Kidney epithelial cell (primary cell): ENCODE results near the gene MYO5A. TPM values are rescaled to one million over a fixed set of nuclear protein-coding genes. Genes with fewer than 3 reads are reported as not detected.
"Not testable (repeated sequence)": the region's sequence is repeated elsewhere in the genome, so short reads cannot be mapped to it uniquely, and the experiment has no call there.

Experiments used
- DNase-seq: peaks from one replicate; pipeline ENCODE4 v3.0.0-alpha.2; 2010; ENCODE audit warnings: low read depth
- H3K27me3 ChIP-seq: 2 replicates; pipeline ENCODE4 v1.6.0; 2011; ENCODE audit warnings: low read length; ENCODE audit not compliant: control insufficient read depth, insufficient read depth
- H3K36me3 ChIP-seq: 2 replicates; pipeline ENCODE4 v1.5.1; 2011; ENCODE audit warnings: low read length; ENCODE audit not compliant: control insufficient read depth, insufficient read depth
- H3K4me3 ChIP-seq: 2 replicates; pipeline ENCODE4 v1.5.1; 2011; ENCODE audit warnings: low read depth, mild to moderate bottlenecking, control low read depth, low read length
- total RNA-seq: library from RNA; depleted of rRNA; stranded (reverse); fragments of >200 nt; gene quantifications from 2 replicates; pipeline ENCODE4 v1.2.3, GENCODE V29; 2015
- TF ChIP-seq, protein P1 (sequence below): IDR thresholded peaks from 2 replicates; pipeline ENCODE4 v1.5.1; 2011; ENCODE audit warnings: mild to moderate bottlenecking, moderate library complexity, low read length, control low read depth, inconsistent platforms; ENCODE audit not compliant: insufficient read depth, poor library complexity, severe bottlenecking

Gene MYO5A
- total RNA-seq, 1 donor from 2014 or later: 31.4 TPM

DNA sequence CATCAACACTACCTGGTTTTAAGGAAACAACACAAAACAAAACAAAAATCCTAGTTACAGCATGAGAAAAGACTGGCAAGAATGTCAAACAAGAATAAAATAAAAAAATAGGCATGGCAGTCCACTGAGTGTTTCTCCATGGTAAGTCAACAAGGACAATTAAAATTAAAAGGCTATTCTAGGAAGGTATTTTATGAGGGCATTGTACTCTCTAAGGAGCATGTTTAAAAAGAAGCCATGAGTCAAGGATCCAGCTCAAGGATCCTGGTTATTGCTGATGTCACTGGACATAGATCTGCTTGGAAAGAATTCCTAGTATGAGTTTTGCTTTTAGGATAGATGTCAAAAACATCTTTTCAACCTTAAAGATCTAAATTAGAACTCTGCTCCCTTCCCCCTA, 106.7 kb downstream of the MYO5A start:
- Histone ChIP-seq H3K4me3 (no peak overlapping the region), H3K36me3 (no peaks in the 10 kb centered on the region), H3K27me3 (no peaks in the 10 kb centered on the region)
- DNase-seq: no peak
- TF ChIP-seq, protein P1, sequence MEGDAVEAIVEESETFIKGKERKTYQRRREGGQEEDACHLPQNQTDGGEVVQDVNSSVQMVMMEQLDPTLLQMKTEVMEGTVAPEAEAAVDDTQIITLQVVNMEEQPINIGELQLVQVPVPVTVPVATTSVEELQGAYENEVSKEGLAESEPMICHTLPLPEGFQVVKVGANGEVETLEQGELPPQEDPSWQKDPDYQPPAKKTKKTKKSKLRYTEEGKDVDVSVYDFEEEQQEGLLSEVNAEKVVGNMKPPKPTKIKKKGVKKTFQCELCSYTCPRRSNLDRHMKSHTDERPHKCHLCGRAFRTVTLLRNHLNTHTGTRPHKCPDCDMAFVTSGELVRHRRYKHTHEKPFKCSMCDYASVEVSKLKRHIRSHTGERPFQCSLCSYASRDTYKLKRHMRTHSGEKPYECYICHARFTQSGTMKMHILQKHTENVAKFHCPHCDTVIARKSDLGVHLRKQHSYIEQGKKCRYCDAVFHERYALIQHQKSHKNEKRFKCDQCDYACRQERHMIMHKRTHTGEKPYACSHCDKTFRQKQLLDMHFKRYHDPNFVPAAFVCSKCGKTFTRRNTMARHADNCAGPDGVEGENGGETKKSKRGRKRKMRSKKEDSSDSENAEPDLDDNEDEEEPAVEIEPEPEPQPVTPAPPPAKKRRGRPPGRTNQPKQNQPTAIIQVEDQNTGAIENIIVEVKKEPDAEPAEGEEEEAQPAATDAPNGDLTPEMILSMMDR: no peak

DNA sequence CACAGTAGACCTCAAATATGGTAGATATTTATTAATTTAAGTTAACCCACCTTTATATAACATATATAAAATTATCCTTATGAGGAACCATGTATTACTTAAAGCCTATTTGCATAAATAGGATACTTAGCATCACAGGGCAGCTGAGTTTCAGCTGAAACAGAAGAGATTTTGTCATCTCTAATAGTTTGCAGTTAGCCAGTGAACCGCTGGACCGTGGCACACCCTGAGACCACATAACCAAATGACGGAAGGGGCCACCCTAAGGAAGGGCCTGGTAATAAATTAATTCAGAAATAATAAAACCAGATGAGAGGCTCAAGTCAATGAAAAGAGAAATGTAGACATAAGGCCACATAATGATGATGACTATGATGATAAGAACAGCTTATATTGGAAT, 107.7 kb downstream of the MYO5A start:
- Histone ChIP-seq H3K4me3 (no peak overlapping the region), H3K36me3 (no peaks in the 10 kb centered on the region), H3K27me3 (no peaks in the 10 kb centered on the region)
- no peak for DNase-seq
- TF ChIP-seq, protein P1: no peak

DNA sequence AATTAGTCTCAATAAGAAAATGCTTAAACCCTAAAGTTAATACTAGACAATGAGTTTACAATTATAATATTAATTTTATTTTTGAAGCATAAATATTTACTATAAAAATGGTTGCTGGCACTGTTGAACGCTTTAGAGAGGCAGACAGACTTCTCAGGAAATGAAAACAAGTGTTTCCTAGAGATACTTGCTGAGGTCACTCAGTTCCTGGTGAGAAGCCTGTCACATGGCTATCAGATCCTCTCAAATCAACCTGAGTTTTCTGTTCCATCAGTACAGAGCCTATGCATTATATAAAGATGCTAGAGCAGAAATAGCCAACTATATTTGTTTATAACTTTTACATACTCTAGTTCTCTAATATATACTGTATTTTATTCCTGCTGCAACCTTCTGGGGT, 109.2 kb downstream of the MYO5A start:
- no peaks in the 10 kb centered on the region for H3K36me3 ChIP-seq
- no peaks in the 10 kb centered on the region for H3K27me3 ChIP-seq
- no peak for DNase-seq
- H3K4me3 ChIP-seq: no peak overlapping the region
- TF ChIP-seq, protein P1: no peak

DNA sequence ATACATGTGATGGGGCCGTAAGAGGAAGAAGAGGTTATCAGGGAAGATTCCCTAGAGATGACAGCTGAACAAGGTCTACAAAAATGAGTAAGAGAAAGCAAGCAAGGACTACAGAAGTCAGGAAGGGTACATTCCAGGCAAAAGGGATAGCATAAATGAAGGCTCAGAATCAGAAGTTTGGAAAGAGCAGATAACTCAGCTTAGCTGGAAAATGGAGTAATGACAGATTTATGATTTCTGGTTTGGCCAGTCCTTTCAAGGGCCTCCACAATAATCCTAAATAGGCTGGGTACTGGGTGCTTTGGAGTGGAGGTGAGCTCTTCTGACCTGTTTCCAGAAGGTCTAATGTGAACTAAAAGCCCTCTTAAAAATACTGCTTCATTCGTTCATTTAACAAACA, 110.7 kb downstream of the MYO5A start:
- Histone ChIP-seq H3K36me3 (no peaks in the 10 kb centered on the region), H3K27me3 (no peaks in the 10 kb centered on the region), H3K4me3 (no peak overlapping the region)
- DNase-seq: no peak
- TF ChIP-seq, protein P1: no peak

DNA sequence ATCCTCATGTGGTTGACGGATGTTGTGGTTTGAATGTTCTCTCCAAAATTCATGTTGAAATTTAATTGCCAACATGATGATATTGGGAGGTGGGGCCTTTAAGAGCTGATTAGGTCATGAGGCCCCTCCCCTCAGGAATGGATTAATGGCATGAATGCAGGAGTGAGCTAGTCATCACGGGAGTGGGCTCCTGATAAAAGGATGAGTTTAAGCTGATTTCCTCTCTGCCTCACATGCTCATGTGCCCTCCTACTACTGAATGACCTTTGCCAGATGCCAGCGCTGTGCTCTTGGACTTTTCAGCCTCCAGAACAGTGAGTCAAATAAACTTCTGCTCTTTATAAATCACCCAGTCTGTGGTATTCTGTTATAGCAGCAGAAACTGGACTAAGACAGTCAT, 111.2 kb downstream of the MYO5A start:
- no peaks in the 10 kb centered on the region for H3K27me3 ChIP-seq
- TF ChIP-seq, protein P1: no peak
- no peak overlapping the region for H3K4me3 ChIP-seq
- DNase-seq: no peak
- no peaks in the 10 kb centered on the region for H3K36me3 ChIP-seq

DNA sequence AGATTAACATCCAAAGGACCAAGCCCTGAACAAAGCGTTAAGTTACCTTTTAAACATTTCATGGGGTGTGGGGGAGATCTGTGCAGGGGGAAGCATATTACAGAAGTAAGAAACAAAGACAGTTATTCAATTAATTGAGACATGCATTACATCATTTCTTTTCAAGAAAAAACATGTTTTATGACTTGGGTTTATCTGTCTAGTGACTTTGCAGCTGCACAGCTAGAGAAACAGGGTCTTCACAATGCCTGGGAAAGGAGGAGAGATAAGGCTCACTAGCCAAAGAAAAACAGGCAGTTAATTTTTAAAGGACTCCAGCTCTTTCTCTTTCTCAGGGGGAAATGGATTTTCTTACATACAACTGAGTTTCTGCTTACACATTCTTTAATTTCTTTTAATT, 112.1 kb downstream of the MYO5A start:
- not testable (repeated sequence) for DNase-seq, H3K27me3 ChIP-seq, H3K4me3 ChIP-seq, H3K36me3 ChIP-seq
